CD14-positive monocyte (primary cell): ENCODE data around the gene TBC1D20. TPM values are rescaled to one million over a fixed set of nuclear protein-coding genes. Genes with fewer than 3 reads are reported as not detected.

Source experiments
- DNase-seq, 3 donors: peaks; one replicate each; pipeline ENCODE4 v3.0.0-alpha.2; 2011 to 2022
- H2AFZ ChIP-seq: 2 replicates; pipeline ENCODE4 v1.6.0; 2012; ENCODE audit warnings: mild to moderate bottlenecking, low read depth, low read length, inconsistent platforms; ENCODE audit not compliant: insufficient read depth, poor library complexity, severe bottlenecking
- H3K27ac ChIP-seq, 2 donors: 1 replicate in 1 of 2; 2 replicates in 1 of 2; pipeline ENCODE4 v1.5.1; 2012 to 2013; ENCODE audit warnings: low read length in 2 of 2, control low read depth in 1 of 2, inconsistent platforms in 1 of 2, low read depth in 1 of 2, mild to moderate bottlenecking in 1 of 2
- H3K27me3 ChIP-seq, 2 donors: one replicate each; pipeline versions ENCODE4 v1.6.0 to v1.6.1; 2011 to 2013; ENCODE audit warnings: low read length in 2 of 2; ENCODE audit not compliant: control insufficient read depth in 2 of 2, insufficient read depth in 2 of 2
- H3K36me3 ChIP-seq, 2 donors: replicated peaks in 1 of 2; 1 replicate in 1 of 2; 2 replicates in 1 of 2; pipeline versions ENCODE4 v1.5.1 to v1.6.1; 2012 to 2013; ENCODE audit warnings: low read length in 2 of 2, control low read depth in 1 of 2, inconsistent platforms in 1 of 2, mild to moderate bottlenecking in 1 of 2; ENCODE audit not compliant: insufficient read depth in 2 of 2, control insufficient read depth in 1 of 2
- H3K4me1 ChIP-seq, 2 donors: 1 replicate in 1 of 2; 2 replicates in 1 of 2; pipeline versions ENCODE4 v1.5.1 to v1.6.1; 2012 to 2013; ENCODE audit warnings: low read length in 2 of 2, control low read depth in 1 of 2, inconsistent platforms in 1 of 2, mild to moderate bottlenecking in 1 of 2, moderate library complexity in 1 of 2; ENCODE audit not compliant: insufficient read depth in 2 of 2, control insufficient read depth in 1 of 2
- H3K4me2 ChIP-seq: replicated peaks from 2 replicates; pipeline ENCODE3; 2012; ENCODE audit warnings: low read length, moderate library complexity, mild to moderate bottlenecking; ENCODE audit not compliant: poor library complexity, severe bottlenecking; ENCODE audit errors: extremely low read depth
- H3K4me3 ChIP-seq, 3 experiments: fragments of 200-600 bp in 1 of 3; sonication (generic) in 1 of 3; replicated peaks in 1 of 3; 1 replicate in 2 of 3; 2 replicates in 1 of 3; pipeline ENCODE4 v1.5.1; 2011 to 2013; ENCODE audit warnings: low read length in 3 of 3, mild to moderate bottlenecking in 3 of 3, control low read depth in 2 of 3, low read depth in 2 of 3, inconsistent platforms in 1 of 3, moderate library complexity in 1 of 3
- H3K79me2 ChIP-seq: 2 replicates; pipeline ENCODE4 v1.6.0; 2012; ENCODE audit warnings: mild to moderate bottlenecking, control low read depth, inconsistent platforms, low read length, moderate library complexity; ENCODE audit not compliant: insufficient read depth
- H3K9ac ChIP-seq: 2 replicates; pipeline ENCODE4 v1.6.0; 2017; ENCODE audit warnings: low read length, mild to moderate bottlenecking; ENCODE audit not compliant: insufficient read depth, poor library complexity, severe bottlenecking
- H3K9me3 ChIP-seq, 2 donors: replicated peaks in 1 of 2; 1 replicate in 1 of 2; 2 replicates in 1 of 2; pipeline versions ENCODE4 v1.5.1 to v1.6.1; 2012 to 2013; ENCODE audit warnings: low read length in 2 of 2, control low read depth in 1 of 2; ENCODE audit not compliant: control insufficient read depth in 1 of 2, insufficient read depth in 1 of 2
- H4K20me1 ChIP-seq: 2 replicates; pipeline ENCODE4 v1.6.0; 2012; ENCODE audit warnings: mild to moderate bottlenecking, low read length, control low read depth, moderate library complexity; ENCODE audit not compliant: insufficient read depth
- H3K27ac Mint-ChIP-seq, 7 donors: one replicate each; pipeline ENCODE4 v1.8.0; 2020; ENCODE audit warnings: mild to moderate bottlenecking in 7 of 7, mixed read lengths in 7 of 7, moderate library complexity in 6 of 7, inconsistent platforms in 2 of 7
- H3K27me3 Mint-ChIP-seq, 3 donors: one replicate each; pipeline ENCODE4 v1.8.0; 2021 to 2022; ENCODE audit warnings: low read depth in 3 of 3, mild to moderate bottlenecking in 3 of 3, mixed read lengths in 3 of 3, moderate library complexity in 3 of 3, inconsistent platforms in 1 of 3
- H3K36me3 Mint-ChIP-seq, 2 donors: one replicate each; pipeline ENCODE4 v1.8.0; 2020; ENCODE audit warnings: mixed read lengths in 2 of 2, inconsistent platforms in 1 of 2, mild to moderate bottlenecking in 1 of 2
- H3K4me1 Mint-ChIP-seq: one replicate; pipeline ENCODE4 v1.8.0; 2020; ENCODE audit warnings: mild to moderate bottlenecking, mixed read lengths
- H3K4me3 Mint-ChIP-seq, 2 donors: one replicate each; pipeline ENCODE4 v1.8.0; 2020; ENCODE audit warnings: mild to moderate bottlenecking in 2 of 2, mixed read lengths in 2 of 2, moderate library complexity in 1 of 2
- H3K9me3 Mint-ChIP-seq, 7 donors: one replicate each; pipeline ENCODE4 v1.8.0; 2020 to 2022; ENCODE audit warnings: mixed read lengths in 7 of 7, mild to moderate bottlenecking in 6 of 7, moderate library complexity in 6 of 7, inconsistent platforms in 2 of 7
- WGBS: methylation state at CpG from one replicate; pipeline ENCODE4 v1.1.5; 2013; ENCODE audit warnings: missing lambda C conversion rate; ENCODE audit not compliant: insufficient coverage; 5-methylcytosine and 5-hydroxymethylcytosine counted together
- intact Hi-C, 2 donors: fragments of 100-400 bp; cut with micrococcal nuclease; formaldehyde crosslinking; loops; one replicate each; pipeline versions ENCODE4 v1.15.0 to v1.15.1; 2023
- polyA plus RNA-seq, 3 donors: library from polyadenylated mRNA; depleted of rRNA in 1 of 3; unstranded in 2 of 3; stranded (reverse) in 1 of 3; fragments of 300-500 nt in 2 of 3; fragments of >200 nt in 1 of 3; fragmentation: Illumina TruSeq in 2 of 3; gene quantifications; 1 replicate in 2 of 3; 2 replicates in 1 of 3; pipeline ENCODE4 v1.2.3, GENCODE V29; 2012 to 2021
- TF ChIP-seq, protein P1 (sequence below): fragments of 200-600 bp; IDR thresholded peaks from one replicate; pipeline ENCODE4 v1.8.0; 2022; ENCODE audit warnings: antibody characterized with exemption, mild to moderate bottlenecking

TBC1D20 gene
- polyA plus RNA-seq, 3 donors, result 10.5 to 24.7 (median 11.3) TPM

DNA sequence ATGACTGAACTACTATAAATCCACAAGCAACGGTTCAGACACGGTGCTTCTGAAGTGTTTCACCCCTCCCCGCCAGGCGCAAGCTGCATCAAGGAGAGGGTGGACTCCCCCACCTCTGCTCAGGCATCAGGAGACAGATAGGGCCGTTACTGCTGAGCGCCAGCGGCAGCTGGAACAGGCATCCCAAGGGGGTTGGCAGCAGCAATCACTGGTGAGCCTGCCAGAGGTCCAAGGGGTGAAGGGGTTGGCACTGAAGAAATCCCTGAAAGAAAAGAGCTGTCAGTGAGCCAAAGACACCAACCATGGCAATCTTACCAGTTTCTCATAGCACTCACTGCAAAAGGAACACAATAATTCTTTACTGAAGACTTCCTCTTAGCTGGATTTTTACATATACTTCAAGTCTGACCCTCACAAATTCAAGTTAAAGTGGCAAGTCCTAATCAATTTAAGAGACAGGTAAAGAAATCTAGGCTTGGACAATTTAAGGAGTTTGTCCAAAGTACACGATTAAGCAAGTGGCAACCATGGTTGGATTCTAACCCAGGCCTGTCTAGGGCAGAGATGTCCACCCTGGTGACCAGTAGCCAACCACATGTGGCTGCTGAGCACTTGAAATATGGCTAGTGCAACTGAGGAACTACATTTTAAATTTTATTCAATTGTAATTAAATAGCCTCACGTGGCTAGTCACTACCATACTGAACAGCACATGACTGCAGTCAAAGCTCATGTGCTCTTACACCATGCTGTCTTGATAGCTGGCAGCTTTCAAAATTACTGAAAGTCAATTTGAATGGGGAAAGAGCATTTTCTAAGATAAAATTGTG is 21.7 kb upstream of the TBC1D20 start:
- peaks cover 83 to 84% of the 10 kb centered on the region in 2 donors for H3K36me3 Mint-ChIP-seq
- TF ChIP-seq, protein P1, sequence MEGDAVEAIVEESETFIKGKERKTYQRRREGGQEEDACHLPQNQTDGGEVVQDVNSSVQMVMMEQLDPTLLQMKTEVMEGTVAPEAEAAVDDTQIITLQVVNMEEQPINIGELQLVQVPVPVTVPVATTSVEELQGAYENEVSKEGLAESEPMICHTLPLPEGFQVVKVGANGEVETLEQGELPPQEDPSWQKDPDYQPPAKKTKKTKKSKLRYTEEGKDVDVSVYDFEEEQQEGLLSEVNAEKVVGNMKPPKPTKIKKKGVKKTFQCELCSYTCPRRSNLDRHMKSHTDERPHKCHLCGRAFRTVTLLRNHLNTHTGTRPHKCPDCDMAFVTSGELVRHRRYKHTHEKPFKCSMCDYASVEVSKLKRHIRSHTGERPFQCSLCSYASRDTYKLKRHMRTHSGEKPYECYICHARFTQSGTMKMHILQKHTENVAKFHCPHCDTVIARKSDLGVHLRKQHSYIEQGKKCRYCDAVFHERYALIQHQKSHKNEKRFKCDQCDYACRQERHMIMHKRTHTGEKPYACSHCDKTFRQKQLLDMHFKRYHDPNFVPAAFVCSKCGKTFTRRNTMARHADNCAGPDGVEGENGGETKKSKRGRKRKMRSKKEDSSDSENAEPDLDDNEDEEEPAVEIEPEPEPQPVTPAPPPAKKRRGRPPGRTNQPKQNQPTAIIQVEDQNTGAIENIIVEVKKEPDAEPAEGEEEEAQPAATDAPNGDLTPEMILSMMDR, result no peak
- H3K4me1 ChIP-seq, result no peaks in the 10 kb centered on the region
- no peak overlapping the region for H3K9ac ChIP-seq
- no peak overlapping the region for H3K4me3 Mint-ChIP-seq
- H2AFZ ChIP-seq, result no peak overlapping the region
- no peak for DNase-seq
- intact Hi-C loops, result loop anchor here in 1 of 2 donors (10.0 kb wide), 1 partner anchor 49 kb away; no protein-coding TSS in a partner anchor
- H3K27me3 ChIP-seq, result no peaks in the 10 kb centered on the region
- H3K9me3 ChIP-seq, result no peaks in the 10 kb centered on the region
- H3K4me1 Mint-ChIP-seq, result no peaks in the 10 kb centered on the region
- H4K20me1 ChIP-seq, result peaks cover 3% of the 10 kb centered on the region
- WGBS, result 100% methylated on average over 4 of the region's 9 CpGs
- no peak overlapping the region for H3K27ac Mint-ChIP-seq
- H3K36me3 ChIP-seq, result peaks cover 84 to 90% of the 10 kb centered on the region in 2 donors
- no peak overlapping the region for H3K27ac ChIP-seq
- no peak overlapping the region for H3K4me2 ChIP-seq
- no peak overlapping the region for H3K4me3 ChIP-seq
- no peaks in the 10 kb centered on the region for H3K27me3 Mint-ChIP-seq
- H3K9me3 Mint-ChIP-seq, result no peaks in the 10 kb centered on the region
- H3K79me2 ChIP-seq, result no peaks in the 10 kb centered on the region

DNA sequence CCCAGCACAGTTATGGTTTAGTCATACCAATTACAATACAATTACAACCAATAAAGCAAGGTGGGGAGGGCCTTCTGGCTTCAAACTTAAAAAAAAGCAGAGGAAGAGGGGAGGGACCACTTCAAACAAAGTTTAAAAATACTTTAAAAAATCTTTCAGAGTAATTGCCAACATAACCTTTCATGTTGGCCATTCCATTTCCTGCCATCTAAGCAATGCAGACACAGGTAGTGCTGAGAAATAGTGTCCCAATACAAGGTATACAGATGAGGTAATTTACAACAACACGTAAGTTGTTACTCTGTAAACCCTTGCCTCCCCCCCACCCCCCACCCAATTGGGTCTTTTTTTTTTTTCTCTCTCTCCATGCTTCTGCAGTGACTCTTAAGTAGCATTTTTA is 18.8 kb upstream of the TBC1D20 start:
- Mint-ChIP-seq H3K4me3 (no peak overlapping the region), H3K4me1 (no peaks in the 10 kb centered on the region), H3K9me3 (no peaks in the 10 kb centered on the region), H3K36me3 (peaks cover 63 to 67% of the 10 kb centered on the region in 2 donors), H3K27me3 (peaks cover 0 to 2% (median 0%) of the 10 kb centered on the region in 3 donors), H3K27ac (no peak overlapping the region)
- TF ChIP-seq, protein P1, result no peak
- WGBS, result no CpG with 5 or more reads among the region's 1 CpG
- Histone ChIP-seq H3K4me1 (no peaks in the 10 kb centered on the region), H3K9ac (no peak overlapping the region), H3K4me3 (no peak overlapping the region), H3K9me3 (no peaks in the 10 kb centered on the region), H3K4me2 (no peak overlapping the region), H3K27ac (no peak overlapping the region), H3K36me3 (peaks cover 59 to 81% of the 10 kb centered on the region in 2 donors), H3K79me2 (no peaks in the 10 kb centered on the region), H4K20me1 (peaks cover 13% of the 10 kb centered on the region), H3K27me3 (no peaks in the 10 kb centered on the region), H2AFZ (no peak overlapping the region)
- no peak for DNase-seq
- intact Hi-C loops, result loop anchor here in 1 of 2 donors (10.0 kb wide), 1 partner anchor 46 kb away; no protein-coding TSS in a partner anchor
